ENCODE measurements around the gene TRIML2. TPM values are rescaled to one million over a fixed set of nuclear protein-coding genes. Genes with fewer than 3 reads are reported as not detected.

TRIML2 gene
- polyA plus RNA-seq, 1 of the 3 experiments (the other 2 are of a cell fraction), result not detected

DNA sequence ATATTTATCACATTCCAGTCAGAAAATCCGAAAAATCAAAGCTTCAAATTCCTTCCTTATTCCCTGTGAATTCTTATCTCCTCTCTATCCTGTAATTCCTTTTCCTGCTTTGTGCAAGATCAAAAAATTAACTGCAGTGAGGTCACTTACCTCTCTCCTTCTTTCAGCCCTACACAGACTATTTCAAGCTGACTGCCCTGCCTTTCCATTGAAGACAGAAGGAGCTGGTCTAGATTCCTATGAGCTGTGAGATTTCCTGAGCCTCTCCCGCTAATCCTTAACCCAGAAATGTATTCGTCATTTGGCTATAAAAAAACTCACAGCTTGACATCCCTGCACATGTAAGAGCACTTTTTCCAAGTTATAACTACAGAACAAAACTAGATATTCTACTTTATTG is 26.6 kb downstream of the TRIML2 start:
- DNase-seq, result no peak
- Histone ChIP-seq H3K9ac (no peak overlapping the region), H3F3A (replicated peaks; ENCODE audit: insufficient read depth) (no peaks in the 10 kb centered on the region), H3K79me2 (ENCODE audit: insufficient read depth) (no peaks in the 10 kb centered on the region), H3K27ac (ENCODE audit: low read depth in 2 of 2, low read length in 1 of 2) (no peak overlapping the region), H2AFZ (ENCODE audit: low read depth) (no peak overlapping the region), H3K4me3 (ENCODE audit: low read depth in 2 of 2, low read length in 1 of 2) (no peak overlapping the region), H4K20me1 (ENCODE audit: insufficient read depth) (no peaks in the 10 kb centered on the region), H3K9me2 (no peaks in the 10 kb centered on the region), H3K9me3 (no peaks in the 10 kb centered on the region), H3K4me2 (no peak overlapping the region), H3K27me3 (ENCODE audit: insufficient read depth) (no peaks in the 10 kb centered on the region; the same call in 1 of the 2 replicates), H3K36me3 (replicated peaks in 1 of 2; ENCODE audit: control insufficient read depth in 1 of 2, insufficient read depth in 2 of 2, low read length in 1 of 2) (no peaks in the 10 kb centered on the region), H3K4me1 (ENCODE audit: control insufficient read depth in 1 of 2, insufficient read depth in 2 of 2, low read depth in 1 of 2, low read length in 1 of 2) (no peaks in the 10 kb centered on the region)
- ChIA-PET POLR2A (no interaction called here), CTCF (no interaction called here)
- TF ChIP-seq SIN3A (IDR thresholded peaks at IDR 0.05; ENCODE audit: borderline replicate concordance, low read depth, low read length) (no peak), CTCF (IDR thresholded peaks at IDR 0.05) (no peak), RAD21 (IDR thresholded peaks at IDR 0.05; ENCODE audit: low read length) (no peak), EZH2phosphoT487 (IDR thresholded peaks at IDR 0.05; ENCODE audit: borderline replicate concordance, low read depth) (no peak), SMC3 (IDR thresholded peaks at IDR 0.05; ENCODE audit: low read depth, low read length) (no peak), ELF1 (IDR thresholded peaks at IDR 0.05) (no peak), YY1 (IDR thresholded peaks at IDR 0.05; ENCODE audit: low read depth) (no peak), NFIC (IDR thresholded peaks at IDR 0.05; ENCODE audit: borderline replicate concordance) (no peak), NRF1 (IDR thresholded peaks at IDR 0.05; ENCODE audit: low read depth, low read length) (no peak), GATA2 (CRISPR knock-in tag; IDR thresholded peaks at IDR 0.05) (no peak), EP300 (IDR thresholded peaks at IDR 0.05; ENCODE audit: borderline replicate concordance in 1 of 2, low read depth in 1 of 2, low read length in 1 of 2) (no peak), REST (IDR thresholded peaks at IDR 0.05; ENCODE audit: low read depth, low read length) (no peak), GABPA (IDR thresholded peaks at IDR 0.05; ENCODE audit: low read depth) (no peak), TEAD4 (IDR thresholded peaks at IDR 0.05; ENCODE audit: borderline replicate concordance, insufficient read depth) (no peak)
- TF ChIP-seq, protein P1, sequence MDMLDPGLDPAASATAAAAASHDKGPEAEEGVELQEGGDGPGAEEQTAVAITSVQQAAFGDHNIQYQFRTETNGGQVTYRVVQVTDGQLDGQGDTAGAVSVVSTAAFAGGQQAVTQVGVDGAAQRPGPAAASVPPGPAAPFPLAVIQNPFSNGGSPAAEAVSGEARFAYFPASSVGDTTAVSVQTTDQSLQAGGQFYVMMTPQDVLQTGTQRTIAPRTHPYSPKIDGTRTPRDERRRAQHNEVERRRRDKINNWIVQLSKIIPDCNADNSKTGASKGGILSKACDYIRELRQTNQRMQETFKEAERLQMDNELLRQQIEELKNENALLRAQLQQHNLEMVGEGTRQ (IDR thresholded peaks at IDR 0.05; ENCODE audit: borderline replicate concordance, low read depth, low read length), result no peak
- 30% methylated on average over 3 of the region's 3 CpGs for WGBS (ENCODE audit: low lambda C conversion rate)
